GM21526 (cell line): ENCODE results near the gene BCL2.
"Not testable (repeated sequence)": the region's sequence is repeated elsewhere in the genome, so short reads cannot be mapped to it uniquely, and the experiment has no call there.

Experiments used
- ATAC-seq: cut with Tn5 transposase; IDR thresholded peaks from one replicate; pipeline ENCODE4 v1.9.1; 2021; ENCODE audit warnings: moderate library complexity; ENCODE audit not compliant: unreplicated experiment, low FRiP score

Gene BCL2

DNA sequence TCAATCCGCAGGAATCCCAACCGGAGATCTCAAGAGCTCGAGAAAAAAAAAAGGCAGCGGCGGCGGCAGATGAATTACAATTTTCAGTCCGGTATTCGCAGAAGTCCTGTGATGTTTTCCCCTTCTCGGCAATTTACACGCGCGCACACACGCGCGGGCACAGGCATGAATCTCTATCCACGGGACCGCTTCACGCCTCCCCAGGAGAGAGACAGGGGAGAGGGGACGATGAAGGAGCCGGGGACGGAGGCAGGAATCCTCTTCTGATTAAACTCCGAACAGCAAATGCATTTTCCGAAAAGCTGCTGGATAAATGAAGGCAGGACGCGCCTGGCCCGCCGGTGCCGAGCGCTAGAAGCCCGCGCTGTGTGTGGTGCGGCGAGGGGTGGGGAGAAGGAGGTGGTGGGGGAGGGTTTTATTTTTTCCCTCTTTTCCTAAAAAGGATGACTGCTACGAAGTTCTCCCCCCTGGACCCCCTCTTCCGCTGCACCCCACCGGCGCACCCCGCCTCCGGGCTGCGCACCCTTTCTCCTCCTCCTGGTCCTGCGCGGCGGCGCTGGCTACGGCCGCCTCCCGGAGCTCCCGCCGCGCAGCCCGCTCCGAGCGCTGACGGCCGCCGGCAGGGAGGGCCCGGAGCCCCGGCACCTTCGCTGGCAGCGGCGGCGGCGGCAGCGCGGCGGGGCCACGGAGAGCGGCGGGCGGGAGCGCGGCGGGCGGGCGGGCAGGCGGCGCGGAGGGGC is at the start of gene BCL2:
Gene BCL2 (minus strand): TSS at position 387 of the 740 bp plus-strand sequence.
- ATAC-seq = peak; percentile 13

DNA sequence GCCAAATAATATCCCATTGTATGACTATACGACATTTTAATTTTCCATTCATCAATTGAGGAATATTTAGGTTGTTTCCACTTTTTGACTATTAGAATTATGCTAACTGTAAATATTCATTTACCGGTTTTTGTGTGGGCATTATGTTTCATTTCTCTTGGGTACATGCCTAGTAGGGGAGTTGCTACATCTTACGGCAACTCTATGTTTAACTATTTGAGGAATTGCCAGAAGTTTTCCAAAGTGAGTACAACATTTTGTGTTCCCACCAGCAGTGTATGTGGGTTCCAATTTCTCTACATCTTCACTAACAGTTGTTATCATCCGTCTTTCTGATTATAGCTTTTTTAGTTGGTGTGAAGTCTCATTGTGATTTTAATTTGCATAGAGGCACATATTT is 49.0 kb upstream of the BCL2 start:
- no peak for ATAC-seq

DNA sequence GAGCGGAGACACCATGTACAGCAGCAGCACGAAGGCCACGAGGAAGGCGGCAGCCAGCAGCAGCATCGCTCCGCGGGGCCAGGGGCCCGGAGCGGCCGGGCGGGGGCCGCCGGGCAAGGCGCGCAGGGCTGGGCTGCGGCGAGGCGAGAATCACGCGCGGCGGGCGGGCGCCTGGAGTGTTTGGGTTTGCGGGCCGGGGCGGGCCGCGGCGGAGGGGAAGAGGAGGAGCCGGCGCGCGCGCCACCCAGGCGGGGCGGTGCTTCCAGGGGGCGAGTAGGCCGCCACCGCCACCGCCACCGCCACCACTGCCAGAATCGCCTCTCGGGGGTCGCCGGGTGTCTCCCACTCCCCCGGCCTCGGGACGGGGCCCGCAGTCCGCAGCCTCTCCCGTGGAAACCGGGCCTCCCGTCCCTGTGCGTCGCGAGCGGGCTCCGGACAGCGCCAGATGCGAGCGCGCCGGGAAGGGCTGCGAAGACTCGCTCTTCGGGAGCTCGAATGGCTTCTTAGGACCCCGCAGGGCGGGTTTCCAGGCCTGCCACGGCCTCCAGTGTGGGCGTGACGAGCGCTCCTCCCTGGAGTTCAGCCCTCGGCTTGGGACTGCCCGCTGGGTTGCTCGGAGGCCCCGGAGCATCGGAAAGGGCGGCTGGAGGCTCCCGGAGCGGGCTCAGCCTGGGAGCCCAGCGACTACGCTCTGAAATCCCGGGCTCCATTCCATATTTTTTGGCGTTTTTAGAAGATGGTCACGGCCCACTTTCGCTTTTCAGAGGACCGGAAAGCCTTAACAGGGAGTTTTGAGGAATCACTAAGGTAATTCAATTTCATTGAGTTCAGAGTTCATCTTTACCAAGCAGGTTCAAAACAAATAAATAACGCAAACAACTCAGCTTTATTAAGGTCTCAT is 47.7 kb upstream of the BCL2 start, which contains the start of gene KDSR:
Gene KDSR (minus strand): TSS at position 154 of the 901 bp plus-strand sequence. CDS start 88 bp downstream, at position 66.
- peak; percentile 89 for ATAC-seq

DNA sequence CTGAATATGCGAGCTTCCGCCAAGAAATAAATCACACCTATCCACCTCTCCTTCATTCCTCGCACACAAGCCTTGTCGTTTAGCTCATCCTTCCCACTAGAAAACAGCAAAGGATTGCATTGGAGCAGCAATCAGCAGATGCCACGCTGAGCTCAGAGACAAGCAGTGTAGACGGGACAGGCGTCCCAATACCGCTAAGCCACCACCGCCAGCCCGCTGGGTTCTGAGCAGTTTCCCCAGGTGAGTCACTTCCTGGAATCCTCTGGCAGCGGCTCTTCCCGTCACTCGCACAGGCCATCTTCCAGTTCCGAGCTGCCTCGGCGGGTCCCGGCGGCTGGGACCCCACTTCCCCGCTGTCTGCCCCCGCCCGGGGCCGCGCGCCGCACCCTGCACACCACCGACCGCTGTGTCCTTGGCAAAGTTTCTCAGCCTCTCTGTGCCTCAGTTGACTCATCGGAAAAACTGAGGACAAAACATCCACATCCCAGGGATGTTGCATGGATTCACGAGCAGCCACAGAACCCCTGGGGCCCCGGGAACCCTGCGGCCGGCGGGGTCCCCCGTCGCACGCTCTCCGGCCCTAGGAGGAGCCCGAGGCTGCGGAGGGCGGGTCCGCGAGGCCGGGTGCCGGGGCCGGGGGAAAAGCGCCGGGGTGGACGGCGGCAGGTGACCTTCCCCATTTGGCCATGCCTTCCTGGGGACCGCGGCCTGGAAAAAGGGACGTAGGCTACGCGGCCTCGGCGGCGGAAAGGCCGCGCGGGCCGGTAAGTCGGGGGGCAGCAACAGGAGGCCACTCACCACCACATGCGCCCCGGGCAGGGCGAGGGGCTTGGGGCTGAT is 46.9 kb upstream of the BCL2 start:
- ATAC-seq = peak; percentile 26

DNA sequence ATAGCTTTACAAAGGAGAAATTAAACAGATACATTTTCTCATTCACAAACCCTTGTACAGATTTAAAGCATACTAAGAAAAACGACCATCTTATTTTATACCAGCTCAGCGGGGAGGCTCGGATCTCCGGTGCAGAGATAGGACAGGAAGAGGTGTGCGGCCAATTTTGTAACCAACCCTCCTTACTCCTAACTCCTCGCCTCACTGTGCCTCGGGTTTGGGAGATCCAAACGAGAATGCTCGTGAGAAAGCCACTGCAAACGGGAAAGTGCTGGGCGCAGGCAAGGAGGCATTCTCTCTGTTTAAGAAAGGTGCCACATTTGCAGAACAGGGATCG is 46.3 kb upstream of the BCL2 start:
- ATAC-seq = no peak

DNA sequence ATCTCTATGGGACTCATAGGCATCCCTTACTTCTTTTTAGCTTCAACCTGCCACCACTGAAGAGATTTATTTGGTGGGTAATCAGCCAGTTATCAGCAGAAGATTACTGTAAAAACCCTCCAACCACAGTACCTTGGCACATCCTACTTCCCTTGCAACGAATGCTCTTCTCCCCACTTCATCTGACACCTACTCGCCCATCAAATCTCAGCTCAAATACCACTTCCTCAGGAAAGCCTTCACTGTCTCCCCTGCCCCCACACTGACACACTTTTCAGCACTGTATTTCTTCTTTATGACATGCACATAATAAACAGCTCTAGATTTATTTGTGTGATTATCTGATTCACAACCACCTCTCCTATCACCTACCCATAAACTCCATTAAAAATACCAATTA is 44.4 kb upstream of the BCL2 start:
- no peak for ATAC-seq

DNA sequence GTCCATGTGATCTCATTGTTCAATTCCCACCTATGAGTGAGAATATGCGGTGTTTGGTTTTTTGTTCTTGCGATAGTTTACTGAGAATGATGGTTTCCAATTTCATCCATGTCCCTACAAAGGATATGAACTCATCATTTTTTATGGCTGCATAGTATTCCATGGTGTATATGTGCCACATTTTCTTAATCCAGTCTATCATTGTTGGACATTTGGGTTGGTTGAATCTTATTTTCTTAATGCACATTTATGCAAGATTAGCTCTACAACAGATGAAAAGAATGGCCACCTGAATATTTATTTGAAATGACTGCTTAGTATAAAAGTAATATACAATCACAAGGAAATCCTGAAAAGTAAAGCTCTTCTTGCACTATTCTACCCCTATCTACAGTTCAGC is 43.9 kb upstream of the BCL2 start:
- ATAC-seq = not testable (repeated sequence)

DNA sequence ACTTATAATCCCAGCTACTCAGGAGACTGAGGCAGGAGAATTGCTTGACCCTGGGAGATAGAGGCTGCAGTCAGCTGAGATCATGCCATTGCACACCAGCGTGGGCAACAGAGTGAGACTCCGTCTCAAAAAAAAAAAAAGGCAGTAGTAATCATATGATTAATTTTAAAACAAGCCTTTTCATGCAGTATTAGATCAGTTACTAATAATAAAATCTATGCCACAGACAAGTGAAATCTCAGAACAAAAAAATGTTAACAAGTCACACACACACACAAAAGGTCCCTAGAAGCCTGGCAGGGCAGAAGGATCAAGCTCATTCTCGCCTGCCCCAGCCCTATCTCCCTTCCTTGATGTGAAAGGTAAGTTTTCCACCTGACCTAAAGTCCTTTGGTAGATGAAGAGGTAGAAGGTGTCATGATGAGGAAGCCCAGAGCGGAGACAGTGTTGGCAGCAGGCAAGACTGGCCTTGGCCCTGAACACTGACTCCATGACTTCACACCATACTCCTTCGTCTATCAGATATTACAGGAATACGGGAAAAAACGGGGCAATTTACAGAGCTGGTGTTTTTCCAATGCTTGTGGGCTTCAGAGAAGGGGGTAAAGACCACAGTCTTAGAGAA is 36.8 kb upstream of the BCL2 start:
- no peak for ATAC-seq

DNA sequence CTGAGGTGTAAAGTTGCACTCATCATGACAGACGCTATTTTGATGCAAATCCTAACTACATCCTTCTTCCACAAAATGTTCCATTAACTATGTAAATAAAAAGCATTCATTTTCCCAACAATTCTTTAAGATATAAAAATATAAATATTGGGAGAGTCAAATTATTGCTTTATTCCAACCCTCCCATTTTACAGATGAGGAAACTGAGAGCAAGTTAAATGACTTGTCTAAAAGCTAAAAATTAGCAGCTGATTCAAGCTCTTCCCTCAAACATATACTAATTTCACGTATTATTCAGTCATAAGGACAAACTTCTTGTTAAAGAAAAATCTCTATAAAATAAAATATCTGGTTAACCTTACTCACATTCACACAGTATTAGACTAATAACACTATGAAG is 30.7 kb upstream of the BCL2 start:
- ATAC-seq = no peak

DNA sequence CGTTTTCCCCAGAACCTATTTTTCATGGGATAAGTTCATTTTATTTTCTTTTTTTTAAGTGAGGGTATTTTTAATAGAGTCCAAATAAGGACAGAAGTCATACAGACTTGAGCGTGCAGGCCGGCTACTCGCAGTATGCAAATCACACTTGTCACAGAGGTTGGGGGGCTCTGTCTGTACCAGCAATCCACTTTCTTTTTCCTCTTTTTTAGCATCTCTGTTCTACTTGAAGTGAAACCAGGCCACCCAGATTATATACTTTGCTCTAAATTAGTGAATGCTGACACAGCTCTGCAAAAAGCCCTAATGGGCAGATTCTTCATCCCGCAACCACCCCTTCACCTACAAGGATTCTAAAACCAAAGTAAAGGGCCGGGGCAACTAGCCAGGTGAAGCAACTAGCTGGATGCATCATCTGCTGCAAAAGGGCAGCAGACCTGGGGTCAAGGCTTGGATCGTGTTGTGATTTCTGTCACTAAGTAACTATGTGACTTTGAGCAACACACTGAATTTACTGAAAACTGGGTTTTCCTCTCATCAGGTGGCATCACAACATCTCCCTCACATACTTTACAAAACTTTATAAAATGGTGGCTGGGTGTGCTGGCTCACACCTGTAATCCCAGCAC is 29.1 kb upstream of the BCL2 start:
- ATAC-seq = no peak

DNA sequence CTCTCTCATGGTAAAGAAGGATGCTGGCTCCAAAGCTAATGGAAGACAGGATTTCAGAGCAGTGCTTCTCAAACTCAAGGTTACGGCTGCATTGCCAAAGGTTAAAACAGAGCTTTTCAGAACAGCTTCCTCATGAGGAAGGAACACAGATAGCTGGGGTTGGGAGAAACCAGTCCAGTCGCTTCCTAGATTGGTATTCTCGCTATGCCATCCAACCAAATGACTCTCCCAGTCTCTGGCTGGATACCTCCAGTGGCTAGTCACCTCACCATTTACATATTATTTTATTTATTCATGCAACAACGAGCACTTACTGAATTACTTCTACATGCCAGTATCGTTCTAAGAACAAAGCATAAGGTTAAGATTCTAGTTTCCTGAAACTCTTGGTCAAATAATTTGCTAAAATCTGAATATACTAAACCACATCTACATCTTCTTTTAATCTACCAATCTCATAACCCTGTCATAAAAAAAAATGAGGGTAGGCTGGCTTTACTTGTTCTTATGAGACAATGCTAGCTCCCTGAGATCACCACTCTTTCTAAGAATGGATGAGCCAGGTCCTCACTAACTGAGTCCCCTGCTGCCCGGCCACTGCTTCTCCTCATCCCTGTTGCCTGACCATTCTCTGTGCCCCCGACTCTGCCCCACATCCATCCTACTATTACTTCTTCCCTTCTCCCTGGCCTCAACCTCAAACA is 27.1 kb upstream of the BCL2 start:
- ATAC-seq = no peak

DNA sequence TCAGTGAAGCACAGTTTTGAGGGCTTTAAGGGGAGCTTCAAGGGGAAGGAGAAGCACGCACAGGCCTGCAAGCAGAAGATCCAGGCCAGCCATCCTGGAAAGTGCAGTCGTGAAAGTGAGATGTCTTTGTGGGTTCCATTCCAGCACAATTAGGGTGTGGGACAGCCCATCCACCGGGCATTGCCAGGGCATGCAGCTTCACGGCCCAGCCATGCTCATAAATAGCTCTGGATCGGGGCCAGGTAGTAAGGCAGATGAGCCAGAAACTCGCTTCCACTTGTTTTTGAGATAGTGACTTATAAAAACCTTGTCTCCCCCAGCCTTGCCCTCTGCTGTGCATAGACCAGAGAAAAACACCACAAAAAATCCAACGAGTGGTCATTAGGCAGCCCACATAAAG is 26.5 kb upstream of the BCL2 start:
- no peak for ATAC-seq

DNA sequence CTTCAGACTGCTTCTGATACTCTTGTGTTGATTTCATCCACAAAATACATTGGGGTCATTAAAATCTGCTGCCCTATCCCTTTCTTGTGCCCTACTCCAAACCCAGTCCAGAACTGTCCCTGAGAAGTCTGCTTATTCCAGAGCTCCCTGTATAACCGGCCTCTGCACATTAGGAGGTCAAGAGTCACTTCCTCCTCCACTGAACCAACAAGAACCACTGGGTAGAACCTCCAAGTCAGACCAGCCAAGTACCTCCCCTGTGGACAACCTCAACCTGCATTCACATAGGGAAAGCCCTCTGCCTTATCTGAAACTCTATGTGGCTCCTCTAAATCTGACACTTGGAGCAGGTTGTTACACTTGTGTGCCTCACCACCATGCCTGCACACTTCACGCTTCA is 25.3 kb upstream of the BCL2 start:
- no peak for ATAC-seq

DNA sequence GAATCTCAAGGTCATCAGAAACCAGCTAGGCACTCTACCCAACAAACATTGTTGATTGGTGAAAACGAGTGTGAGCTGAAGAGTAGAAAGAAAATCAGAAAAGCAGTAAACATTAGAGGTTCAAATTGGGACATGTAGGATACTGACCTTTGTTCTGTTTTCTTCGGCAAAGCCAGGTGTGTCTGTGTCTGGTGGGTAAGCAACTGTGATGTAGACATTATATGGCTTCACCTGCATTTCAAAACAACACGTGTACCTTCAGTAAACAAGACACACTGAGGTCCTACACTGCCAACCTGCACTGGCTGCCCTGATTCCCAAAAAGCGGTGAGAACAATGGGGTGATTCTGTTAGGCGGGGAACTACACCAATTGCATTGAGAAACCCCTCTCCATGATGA is 24.7 kb upstream of the BCL2 start:
- no peak for ATAC-seq

DNA sequence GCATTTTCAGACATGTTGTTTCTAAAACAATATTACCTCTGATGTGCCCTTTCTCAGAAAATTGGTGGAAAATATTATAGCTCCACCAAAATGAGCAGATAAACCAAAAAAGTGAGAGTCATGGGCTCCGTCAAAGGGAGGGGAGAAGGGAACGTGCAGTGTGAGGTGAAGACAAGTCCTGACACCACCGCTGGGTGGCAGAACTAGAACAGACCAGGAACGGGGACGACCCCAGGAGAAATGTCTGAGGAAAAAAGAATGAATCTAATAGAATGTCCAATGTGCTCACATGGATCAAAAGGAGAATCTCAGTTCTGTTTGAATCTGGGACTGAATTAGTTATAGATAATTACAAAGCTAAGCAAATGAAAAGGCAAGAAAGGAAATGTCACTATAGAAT is 22.6 kb upstream of the BCL2 start:
- no peak for ATAC-seq

DNA sequence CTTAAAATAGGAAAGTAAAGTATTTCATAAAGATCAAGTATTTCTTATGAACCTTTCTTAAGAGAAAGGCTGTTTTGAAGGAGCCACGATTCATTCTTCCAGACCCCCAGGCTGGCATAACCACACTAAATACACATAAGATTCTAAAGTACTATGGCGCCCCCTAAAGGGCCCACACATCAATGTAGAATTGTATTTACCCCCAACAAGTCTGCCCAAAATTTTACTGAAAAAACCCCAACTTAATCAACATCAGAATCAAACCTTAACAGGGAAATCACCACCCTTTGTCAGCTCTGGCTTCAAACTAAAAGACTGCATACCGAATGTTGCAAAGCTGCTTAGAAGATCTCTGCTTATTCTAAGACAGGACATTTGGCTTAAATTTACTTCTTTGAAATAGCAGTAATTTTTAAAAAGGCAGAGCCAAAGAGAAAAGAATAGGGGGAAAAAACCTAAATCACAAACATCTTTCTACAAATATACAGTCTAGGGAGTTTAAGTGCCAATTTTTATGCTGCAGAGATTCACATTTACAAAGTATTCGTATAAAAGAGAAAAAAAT is 20.4 kb upstream of the BCL2 start:
- no peak for ATAC-seq

DNA sequence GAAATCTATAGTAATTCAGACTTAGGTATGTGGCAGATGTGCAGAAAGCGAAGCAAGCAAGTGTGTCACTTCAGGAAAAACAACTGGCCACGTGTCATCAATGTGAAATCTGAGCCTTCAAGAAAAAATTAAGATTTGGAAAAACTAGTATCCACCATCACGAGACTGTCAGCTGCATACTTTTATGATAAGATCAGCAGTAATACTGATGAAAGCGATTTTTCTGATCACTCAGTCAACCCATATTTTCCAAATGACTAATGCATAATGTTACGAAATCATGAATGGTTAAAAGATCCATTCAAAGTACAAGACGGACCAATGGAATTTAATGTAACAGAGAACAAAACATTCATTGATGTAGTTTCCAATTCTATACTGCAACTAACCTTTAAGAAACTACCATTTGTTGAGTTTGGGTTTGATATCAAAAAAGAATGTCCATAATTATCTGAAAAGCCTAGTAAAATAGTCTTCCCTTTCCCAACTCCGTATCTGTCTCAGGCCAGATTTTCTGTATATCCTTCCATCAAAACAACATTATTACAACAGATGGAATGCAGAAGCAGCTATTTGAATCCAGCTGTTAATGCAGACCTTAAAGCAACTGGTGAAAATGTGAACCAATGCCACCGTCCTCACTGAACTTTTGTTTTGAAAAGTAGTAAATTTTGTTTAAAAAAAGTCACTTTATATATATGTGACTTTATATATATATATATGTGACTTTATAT is 17.0 kb upstream of the BCL2 start:
- ATAC-seq = no peak

DNA sequence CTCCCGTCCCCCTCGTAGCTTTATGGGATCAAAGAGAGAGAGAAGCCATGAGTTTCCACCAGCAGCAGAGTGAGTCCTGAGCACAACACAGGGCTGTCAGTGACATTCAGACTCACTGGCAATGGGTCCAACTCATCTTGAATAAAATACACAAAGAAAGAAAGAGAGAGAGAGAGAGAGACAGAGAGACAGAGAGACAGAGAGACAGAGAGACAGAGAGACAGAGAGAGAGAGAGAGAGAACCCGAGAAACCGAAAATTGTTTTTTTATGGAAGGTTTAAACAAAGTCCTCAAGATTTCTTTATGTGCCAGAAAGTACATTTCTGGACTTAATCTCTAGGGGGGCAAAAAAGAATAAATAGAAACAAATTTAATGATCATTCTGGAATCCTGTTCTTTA is 11.5 kb upstream of the BCL2 start:
- ATAC-seq = no peak
